ENCODE data around the gene FNDC3B. TPM values are rescaled to one million over a fixed set of nuclear protein-coding genes. Genes with fewer than 3 reads are reported as not detected.
A peak's percentile ranks its signal among the peaks of the same experiment; 100 is the strongest.

The FNDC3B gene
- total RNA-seq, 2 donors from 2014 or later = 80.6 to 107 TPM

DNA sequence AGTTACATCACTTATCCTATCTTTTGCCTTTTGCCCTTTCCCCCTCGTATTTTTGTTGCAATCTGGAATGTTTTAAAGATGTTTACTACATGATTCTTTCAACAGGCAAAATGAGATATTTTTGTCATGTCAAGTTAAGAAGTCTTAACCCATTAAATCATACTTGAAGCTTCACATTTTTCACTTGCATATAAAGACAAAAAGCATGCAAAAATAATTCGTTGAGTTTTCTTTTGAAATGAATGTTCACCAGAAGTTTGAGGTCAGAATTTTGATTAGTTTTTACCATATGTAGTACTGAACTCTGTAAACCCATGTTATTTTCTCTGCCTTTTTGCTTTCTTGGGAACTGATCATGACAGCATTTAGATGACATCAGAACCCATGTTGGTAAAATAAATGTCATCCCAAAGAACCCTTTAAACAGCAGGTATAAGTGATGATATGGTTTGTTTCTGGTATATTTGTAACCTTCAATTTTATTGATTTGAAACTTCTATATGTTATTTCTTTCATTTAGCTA, 220.4 kb downstream of the FNDC3B start:
- no peak overlapping the region for H3K9ac ChIP-seq (ENCODE audit: extremely low read depth, low read length, poor library complexity, severe bottlenecking)
- Mint-ChIP-seq H3K27ac (no peak overlapping the region), H3K4me3 (no peak overlapping the region), H3K4me1 (peaks cover 11% of the 10 kb centered on the region), H3K27me3 (ENCODE audit: insufficient read depth) (no peaks in the 10 kb centered on the region), H3K36me3 (ENCODE audit: low read depth) (peaks cover 45% of the 10 kb centered on the region), H3K9me3 (no peaks in the 10 kb centered on the region)
- no peaks in the 10 kb centered on the region for H3K4me1 ChIP-seq (ENCODE audit: control insufficient read depth, insufficient read depth, low read length)
- no peak overlapping the region for H3K27ac ChIP-seq (ENCODE audit: low read depth, low read length)
- DNase-seq = no peak
- no peaks in the 10 kb centered on the region for H3K27me3 ChIP-seq (ENCODE audit: control insufficient read depth, insufficient read depth, low read length, poor library complexity, severe bottlenecking)
- WGBS, 2 experiments (ENCODE audit: insufficient coverage in 1 of 2, insufficient read length in 1 of 2) = 100% methylated on average over 1 to 2 of the region's 2 CpGs
- H3K9me3 ChIP-seq (ENCODE audit: control insufficient read depth, low read length) = no peaks in the 10 kb centered on the region
- TF ChIP-seq, protein P1, sequence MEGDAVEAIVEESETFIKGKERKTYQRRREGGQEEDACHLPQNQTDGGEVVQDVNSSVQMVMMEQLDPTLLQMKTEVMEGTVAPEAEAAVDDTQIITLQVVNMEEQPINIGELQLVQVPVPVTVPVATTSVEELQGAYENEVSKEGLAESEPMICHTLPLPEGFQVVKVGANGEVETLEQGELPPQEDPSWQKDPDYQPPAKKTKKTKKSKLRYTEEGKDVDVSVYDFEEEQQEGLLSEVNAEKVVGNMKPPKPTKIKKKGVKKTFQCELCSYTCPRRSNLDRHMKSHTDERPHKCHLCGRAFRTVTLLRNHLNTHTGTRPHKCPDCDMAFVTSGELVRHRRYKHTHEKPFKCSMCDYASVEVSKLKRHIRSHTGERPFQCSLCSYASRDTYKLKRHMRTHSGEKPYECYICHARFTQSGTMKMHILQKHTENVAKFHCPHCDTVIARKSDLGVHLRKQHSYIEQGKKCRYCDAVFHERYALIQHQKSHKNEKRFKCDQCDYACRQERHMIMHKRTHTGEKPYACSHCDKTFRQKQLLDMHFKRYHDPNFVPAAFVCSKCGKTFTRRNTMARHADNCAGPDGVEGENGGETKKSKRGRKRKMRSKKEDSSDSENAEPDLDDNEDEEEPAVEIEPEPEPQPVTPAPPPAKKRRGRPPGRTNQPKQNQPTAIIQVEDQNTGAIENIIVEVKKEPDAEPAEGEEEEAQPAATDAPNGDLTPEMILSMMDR (conservative IDR thresholded peaks at IDR 0.05) = no peak
- no peak overlapping the region for H3K4me3 ChIP-seq (ENCODE audit: low read length)
- H3K36me3 ChIP-seq (ENCODE audit: control insufficient read depth, insufficient read depth, low read length) = peaks cover 88% of the 10 kb centered on the region

DNA sequence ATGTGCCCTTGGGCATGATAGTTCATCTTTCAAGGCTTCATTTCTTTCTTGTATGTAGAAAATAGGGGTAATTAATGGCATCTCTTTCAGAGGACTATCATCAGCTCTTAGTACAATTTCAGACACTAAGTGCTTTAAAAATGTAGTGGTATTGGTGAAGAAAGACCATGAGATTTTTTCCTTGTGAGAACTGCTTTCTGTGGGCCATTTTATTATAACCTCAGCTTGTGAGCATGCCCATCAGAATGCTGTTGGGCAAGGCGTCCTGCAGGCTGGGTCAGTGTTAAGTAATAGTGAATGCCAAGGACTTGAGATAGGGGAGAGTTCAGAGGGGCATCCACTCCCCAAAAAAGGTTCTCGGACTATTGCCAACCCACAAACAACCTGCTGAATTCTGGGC, 221.0 kb downstream of the FNDC3B start:
- H3K36me3 ChIP-seq (ENCODE audit: control insufficient read depth, insufficient read depth, low read length) = peaks cover 91% of the 10 kb centered on the region
- H3K36me3 Mint-ChIP-seq (ENCODE audit: low read depth) = peaks cover 46% of the 10 kb centered on the region
- no peak for DNase-seq
- no peaks in the 10 kb centered on the region for H3K4me1 ChIP-seq (ENCODE audit: control insufficient read depth, insufficient read depth, low read length)
- TF ChIP-seq, protein P1 (conservative IDR thresholded peaks at IDR 0.05) = no peak
- H3K27me3 Mint-ChIP-seq (ENCODE audit: insufficient read depth) = no peaks in the 10 kb centered on the region
- peak overlapping the region; percentile 71 for H3K27ac Mint-ChIP-seq
- no peak overlapping the region for H3K4me3 Mint-ChIP-seq
- no peaks in the 10 kb centered on the region for H3K9me3 ChIP-seq (ENCODE audit: control insufficient read depth, low read length)
- peaks cover 11% of the 10 kb centered on the region for H3K4me1 Mint-ChIP-seq
- no peaks in the 10 kb centered on the region for H3K9me3 Mint-ChIP-seq
- H3K27ac ChIP-seq (ENCODE audit: low read depth, low read length) = no peak overlapping the region
- H3K27me3 ChIP-seq (ENCODE audit: control insufficient read depth, insufficient read depth, low read length, poor library complexity, severe bottlenecking) = no peaks in the 10 kb centered on the region
- 93 to 100% methylated on average over 1 to 2 of the region's 2 CpGs for WGBS, 2 experiments (ENCODE audit: insufficient coverage in 1 of 2, insufficient read length in 1 of 2)
- H3K9ac ChIP-seq (ENCODE audit: extremely low read depth, low read length, poor library complexity, severe bottlenecking) = no peak overlapping the region
- H3K4me3 ChIP-seq (ENCODE audit: low read length) = no peak overlapping the region

DNA sequence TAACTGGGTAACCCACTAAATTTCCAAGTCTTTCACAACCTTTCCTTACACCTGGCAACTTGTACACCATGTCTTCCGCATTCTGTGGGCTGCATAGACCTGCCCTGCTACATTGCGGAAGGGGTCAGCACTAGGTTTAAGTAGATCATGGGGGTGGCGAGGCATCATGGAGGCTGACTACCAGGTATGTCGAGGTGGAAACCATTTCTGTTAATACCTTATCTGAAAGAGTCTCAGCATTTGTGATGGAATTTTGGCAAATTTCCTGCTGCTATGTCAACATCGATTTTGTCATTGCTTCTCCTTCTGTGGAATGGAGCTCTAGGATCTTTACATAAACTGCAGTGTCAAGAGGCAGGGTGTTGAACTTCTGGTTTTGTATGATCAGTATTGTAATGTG, 221.7 kb downstream of the FNDC3B start:
- Histone ChIP-seq H3K4me3 (ENCODE audit: low read length) (no peak overlapping the region), H3K9me3 (ENCODE audit: control insufficient read depth, low read length) (no peaks in the 10 kb centered on the region), H3K27me3 (ENCODE audit: control insufficient read depth, insufficient read depth, low read length, poor library complexity, severe bottlenecking) (no peaks in the 10 kb centered on the region), H3K4me1 (ENCODE audit: control insufficient read depth, insufficient read depth, low read length) (no peaks in the 10 kb centered on the region), H3K36me3 (ENCODE audit: control insufficient read depth, insufficient read depth, low read length) (peaks cover 91% of the 10 kb centered on the region), H3K27ac (ENCODE audit: low read depth, low read length) (no peak overlapping the region), H3K9ac (ENCODE audit: extremely low read depth, low read length, poor library complexity, severe bottlenecking) (no peak overlapping the region)
- no peaks in the 10 kb centered on the region for H3K9me3 Mint-ChIP-seq
- peaks cover 45% of the 10 kb centered on the region for H3K36me3 Mint-ChIP-seq (ENCODE audit: low read depth)
- H3K27ac Mint-ChIP-seq = peak overlapping the region; percentile 71
- H3K4me3 Mint-ChIP-seq = no peak overlapping the region
- no peaks in the 10 kb centered on the region for H3K27me3 Mint-ChIP-seq (ENCODE audit: insufficient read depth)
- H3K4me1 Mint-ChIP-seq = peaks cover 11% of the 10 kb centered on the region
- TF ChIP-seq, protein P1 (conservative IDR thresholded peaks at IDR 0.05) = no peak
- no peak for DNase-seq
- 90 to 94% methylated on average over 4 to 5 of the region's 5 CpGs for WGBS, 2 experiments (ENCODE audit: insufficient coverage in 1 of 2, insufficient read length in 1 of 2)

Data from endodermal cell (in vitro differentiated cells).